ENCODE results near the gene HSPA12B. TPM values are rescaled to one million over a fixed set of nuclear protein-coding genes. Genes with fewer than 3 reads are reported as not detected.

Gene HSPA12B
- total RNA-seq, 1 donor, result 0.18 TPM

GRCh38 chr20:3710703-3711483 lies 21.6 kb upstream of the HSPA12B start:
- no peak overlapping the region for H3K4me3 ChIP-seq (ENCODE audit: low read depth, low read length)
- peak; percentile 56 for DNase-seq (ENCODE audit: low read depth)
- TF ChIP-seq CTCF (IDR thresholded peaks at IDR 0.05; ENCODE audit: insufficient read depth, low read length), result peak; percentile 87

- no peak overlapping the region for H3K4me3 ChIP-seq (ENCODE audit: low read depth, low read length)
- TF ChIP-seq CTCF (IDR thresholded peaks at IDR 0.05; ENCODE audit: insufficient read depth, low read length), result no peak
- no peak for DNase-seq (ENCODE audit: low read depth)
Measured at GRCh38 chr20:3711484-3711941, 21.0 kb upstream of the HSPA12B start.

- TF ChIP-seq CTCF (IDR thresholded peaks at IDR 0.05; ENCODE audit: insufficient read depth, low read length), result no peak
- no peak within 1 kb of the TSS for H3K4me3 ChIP-seq (ENCODE audit: low read depth, low read length)
- no peak for DNase-seq (ENCODE audit: low read depth)
Measured at GRCh38 chr20:3712279-3712873, 20.1 kb upstream of the HSPA12B start, which contains the start of gene SIGLEC1. Gene SIGLEC1 (minus strand): TSS chr20:3712600. CDS start chr20:3707128, 5,472 bp downstream.

- no peak for TF ChIP-seq CTCF (IDR thresholded peaks at IDR 0.05; ENCODE audit: insufficient read depth, low read length)
- no peak overlapping the region for H3K4me3 ChIP-seq (ENCODE audit: low read depth, low read length)
- no peak for DNase-seq (ENCODE audit: low read depth)
Measured at GRCh38 chr20:3714092-3714491, 18.4 kb upstream of the HSPA12B start.

- TF ChIP-seq CTCF (IDR thresholded peaks at IDR 0.05; ENCODE audit: insufficient read depth, low read length), result peak; percentile 92
- peak; percentile 54 for DNase-seq (ENCODE audit: low read depth)
- no peak overlapping the region for H3K4me3 ChIP-seq (ENCODE audit: low read depth, low read length)
Measured at GRCh38 chr20:3716195-3716834, 16.2 kb upstream of the HSPA12B start.

- no peak for TF ChIP-seq CTCF (IDR thresholded peaks at IDR 0.05; ENCODE audit: insufficient read depth, low read length)
- no peak overlapping the region for H3K4me3 ChIP-seq (ENCODE audit: low read depth, low read length)
- no peak for DNase-seq (ENCODE audit: low read depth)
Measured at GRCh38 chr20:3719046-3719445, 13.4 kb upstream of the HSPA12B start.

Data from fibroblast of the aortic adventitia (primary cell).